GM23338 (cell line): ENCODE data around the gene ANKMY2. TPM values are rescaled to one million over a fixed set of nuclear protein-coding genes. Genes with fewer than 3 reads are reported as not detected.

Experiments
- ATAC-seq: fragments of 200-7000 bp; cut with Tn5 transposase; 3 replicates; pipeline ENCODE4 v1.9.1; 2020
- DNase-seq: peaks from one replicate; pipeline ENCODE4 v3.0.0-alpha.2; 2015; ENCODE audit warnings: low spot score
- H2AFZ ChIP-seq: fragments of 200-600 bp; sonication (generic); 2 replicates; pipeline ENCODE4 v1.8.0; 2016; ENCODE audit warnings: antibody characterized with exemption, mild to moderate bottlenecking, moderate library complexity
- H3F3A ChIP-seq: fragments of 200-600 bp; sonication (generic); replicated peaks from 2 replicates; pipeline ENCODE4 v1.8.0; 2017; ENCODE audit warnings: antibody characterized with exemption, mixed run types, low read depth
- H3K27ac ChIP-seq: fragments of 200-600 bp; sonication (generic); 2 replicates; pipeline ENCODE4 v1.6.1; 2016; ENCODE audit warnings: low read depth
- H3K27me3 ChIP-seq: fragments of 200-600 bp; sonication (generic); 2 replicates; pipeline ENCODE4 v1.8.0; 2016; ENCODE audit warnings: mild to moderate bottlenecking, mixed run types, moderate library complexity; ENCODE audit not compliant: insufficient read depth
- H3K36me3 ChIP-seq: fragments of 200-600 bp; sonication (generic); 2 replicates; pipeline ENCODE4 v1.8.0; 2016; ENCODE audit warnings: mild to moderate bottlenecking; ENCODE audit not compliant: insufficient read depth
- H3K4me1 ChIP-seq: fragments of 200-600 bp; sonication (generic); 2 replicates; pipeline ENCODE4 v1.8.0; 2016; ENCODE audit warnings: mild to moderate bottlenecking, moderate library complexity; ENCODE audit not compliant: insufficient read depth
- H3K4me2 ChIP-seq: fragments of 200-600 bp; sonication (generic); 2 replicates; pipeline ENCODE4 v1.7.1; 2017; ENCODE audit warnings: mixed run types
- H3K4me3 ChIP-seq: fragments of 200-600 bp; sonication (generic); 2 replicates; pipeline ENCODE4 v1.6.1; 2016; ENCODE audit warnings: mixed run types
- H3K79me2 ChIP-seq: fragments of 200-600 bp; sonication (generic); replicated peaks from 2 replicates; pipeline ENCODE4 v1.8.0; 2017; ENCODE audit warnings: mild to moderate bottlenecking; ENCODE audit not compliant: insufficient read depth
- H3K9me2 ChIP-seq: fragments of 200-600 bp; sonication (generic); 2 replicates; pipeline ENCODE4 v1.8.0; 2017; ENCODE audit not compliant: insufficient read depth
- H4K20me1 ChIP-seq: fragments of 200-600 bp; sonication (generic); replicated peaks from 2 replicates; pipeline ENCODE4 v1.8.0; 2017; ENCODE audit warnings: mild to moderate bottlenecking; ENCODE audit not compliant: insufficient read depth
- H3K27ac Mint-ChIP-seq: 2 replicates; pipeline ENCODE4 v1.8.0; 2020; ENCODE audit warnings: inconsistent platforms, mild to moderate bottlenecking, moderate library complexity, mixed read lengths
- H3K27me3 Mint-ChIP-seq: 3 replicates; pipeline ENCODE4 v1.8.0; 2022; ENCODE audit warnings: low read depth, mild to moderate bottlenecking, moderate library complexity, mixed read lengths, inconsistent platforms; ENCODE audit not compliant: insufficient read depth, poor library complexity
- H3K36me3 Mint-ChIP-seq: 3 replicates; pipeline ENCODE4 v1.8.0; 2021; ENCODE audit warnings: low read depth, mild to moderate bottlenecking, inconsistent platforms, moderate library complexity, mixed read lengths
- H3K4me1 Mint-ChIP-seq: 3 replicates; pipeline ENCODE4 v1.8.0; 2020; ENCODE audit warnings: mild to moderate bottlenecking, inconsistent platforms, mixed read lengths
- H3K4me3 Mint-ChIP-seq: 3 replicates; pipeline ENCODE4 v1.8.0; 2021; ENCODE audit warnings: moderate library complexity, mild to moderate bottlenecking, inconsistent platforms, mixed read lengths
- H3K9me3 Mint-ChIP-seq: 3 replicates; pipeline ENCODE4 v1.8.0; 2020; ENCODE audit warnings: moderate library complexity, mild to moderate bottlenecking, inconsistent platforms, mixed read lengths
- ETS1 ChIP-seq: IDR thresholded peaks from 2 replicates; pipeline ENCODE4 v1.6.1; 2016; ENCODE audit warnings: antibody characterized with exemption
- EZH2 ChIP-seq: fragments of 200-600 bp; sonication (generic); IDR thresholded peaks from one replicate; pipeline ENCODE4 v1.8.0; 2017; ENCODE audit warnings: antibody characterized with exemption, mild to moderate bottlenecking, low read depth; ENCODE audit not compliant: unreplicated experiment
- EZH2phosphoT487 ChIP-seq: fragments of 200-600 bp; sonication (generic); IDR thresholded peaks from one replicate; pipeline ENCODE4 v1.8.1; 2018; ENCODE audit warnings: antibody characterized with exemption; ENCODE audit not compliant: unreplicated experiment
- JUNB ChIP-seq: IDR thresholded peaks from one replicate; pipeline ENCODE4 v1.6.1; 2016; ENCODE audit warnings: antibody characterized with exemption; ENCODE audit not compliant: unreplicated experiment
- NANOG ChIP-seq: IDR thresholded peaks from 2 replicates; pipeline ENCODE4 v1.6.1; 2016; ENCODE audit warnings: antibody characterized with exemption, borderline replicate concordance
- POLR2AphosphoS5 ChIP-seq: IDR thresholded peaks from 2 replicates; pipeline ENCODE4 v1.6.1; 2016; ENCODE audit warnings: antibody characterized with exemption, low read depth
- REST ChIP-seq: IDR thresholded peaks from one replicate; pipeline ENCODE4 v1.6.1; 2018; ENCODE audit warnings: antibody characterized with exemption; ENCODE audit not compliant: unreplicated experiment
- STAT1 ChIP-seq: IDR thresholded peaks from one replicate; pipeline ENCODE4 v1.6.1; 2016; ENCODE audit warnings: antibody characterized with exemption; ENCODE audit not compliant: unreplicated experiment
- ZNF114 ChIP-seq: fragments of 250-450 bp; sonication (Bioruptor Pico); IDR thresholded peaks from 2 replicates; pipeline ENCODE4 v1.5.0; 2020; ENCODE audit warnings: mild to moderate bottlenecking, moderate library complexity
- ZNF331 ChIP-seq: fragments of 250-450 bp; sonication (Bioruptor Pico); IDR thresholded peaks from 2 replicates; pipeline ENCODE4 v1.5.0; 2020; ENCODE audit warnings: low read depth, mild to moderate bottlenecking, moderate library complexity
- ZNF462 ChIP-seq: fragments of 250-450 bp; sonication (Bioruptor Pico); IDR thresholded peaks from 2 replicates; pipeline ENCODE4 v1.5.0; 2020; ENCODE audit warnings: mild to moderate bottlenecking, moderate library complexity
- polyA plus RNA-seq: library from polyadenylated mRNA; unstranded; fragments of >200 nt; fragmentation: Nextera tagmentation; extraction: Ambion mirVana; gene quantifications from 2 replicates; pipeline ENCODE4 v1.2.1, GENCODE V29; 2016
- total RNA-seq: library from RNA; depleted of rRNA; stranded (reverse); fragments of >200 nt; shearing (Covaris generic); gene quantifications from 2 replicates; pipeline ENCODE4 v1.2.3, GENCODE V29; 2014

ANKMY2 gene
- total and polyA plus RNA-seq, 2 experiments from 2014 or later, result 4.4 to 9.5 TPM

GRCh38 chr7:16693601-16694318 lies 48.2 kb upstream of the ANKMY2 start:
- no peaks in the 10 kb centered on the region for H3K4me1 ChIP-seq
- no peak overlapping the region for H3K4me3 ChIP-seq
- Mint-ChIP-seq H3K27ac (no peak overlapping the region), H3K4me1 (no peaks in the 10 kb centered on the region), H3K9me3 (no peaks in the 10 kb centered on the region; the same call in 2 of the 3 replicates), H3K4me3 (no peak overlapping the region), H3K36me3 (peaks cover 68% of the 10 kb centered on the region), H3K27me3 (no peaks in the 10 kb centered on the region)
- H3K36me3 ChIP-seq, result peaks cover 38% of the 10 kb centered on the region
- no peaks in the 10 kb centered on the region for H3K79me2 ChIP-seq
- no peaks in the 10 kb centered on the region for H3K27me3 ChIP-seq
- ATAC-seq, result no peak
- no peak overlapping the region for H3K4me2 ChIP-seq
- H3K27ac ChIP-seq, result no peak overlapping the region
- H2AFZ ChIP-seq, result no peak overlapping the region
- TF ChIP-seq ZNF331, result no peak
- no peak for TF ChIP-seq STAT1
- TF ChIP-seq NANOG, result no peak
- no peak for TF ChIP-seq EZH2phosphoT487
- TF ChIP-seq JUNB, result no peak
- DNase-seq, result no peak
- H4K20me1 ChIP-seq, result peaks cover 3% of the 10 kb centered on the region; the same call in 1 of the 2 replicates
- no peaks in the 10 kb centered on the region for H3K9me2 ChIP-seq
- H3F3A ChIP-seq, result no peaks in the 10 kb centered on the region

- Mint-ChIP-seq H3K4me1 (no peaks in the 10 kb centered on the region), H3K27ac (no peak overlapping the region), H3K36me3 (peaks cover 50% of the 10 kb centered on the region), H3K4me3 (no peak overlapping the region), H3K9me3 (no peaks in the 10 kb centered on the region), H3K27me3 (no peaks in the 10 kb centered on the region)
- Histone ChIP-seq H3K9me2 (no peaks in the 10 kb centered on the region), H3K4me3 (no peak overlapping the region), H3F3A (no peaks in the 10 kb centered on the region), H4K20me1 (peaks cover 3% of the 10 kb centered on the region; the same call in 1 of the 2 replicates), H3K36me3 (peaks cover 29% of the 10 kb centered on the region), H3K4me1 (no peaks in the 10 kb centered on the region), H3K79me2 (no peaks in the 10 kb centered on the region; the same call in 1 of the 2 replicates), H2AFZ (no peak overlapping the region), H3K27me3 (no peaks in the 10 kb centered on the region), H3K27ac (no peak overlapping the region), H3K4me2 (no peak overlapping the region)
- DNase-seq (no peak), ATAC-seq (no peak)
- TF ChIP-seq EZH2 (no peak), STAT1 (no peak), REST (no peak), POLR2AphosphoS5 (no peak), ZNF114 (CRISPR knock-in tag) (no peak), JUNB (no peak), ETS1 (no peak), EZH2phosphoT487 (no peak), ZNF462 (CRISPR knock-in tag) (no peak)
These were observed 45.7 kb upstream of the ANKMY2 start for GRCh38 chr7:16691241-16691640.
